SK-N-SH (cell line): ENCODE results near the gene ARHGEF26.

Experiments used
- FOXM1 ChIP-seq: IDR thresholded peaks from 2 replicates; pipeline ENCODE4 v1.4.0; 2012; ENCODE audit warnings: low read depth, mild to moderate bottlenecking
- IRF3 ChIP-seq: fragments of 150-350 bp; IDR thresholded peaks from 2 replicates; pipeline ENCODE4 v1.6.1; 2016; ENCODE audit warnings: mild to moderate bottlenecking, low read depth, low read length
- POLR2AphosphoS5 ChIP-seq: IDR thresholded peaks from 2 replicates; pipeline ENCODE4 v1.6.1; 2012; ENCODE audit warnings: low read depth, low read length
- RFX5 ChIP-seq: IDR thresholded peaks from 2 replicates; pipeline ENCODE4 v1.6.1; 2012; ENCODE audit warnings: mild to moderate bottlenecking, improper control_type of control experiment, low read length
- RXRA ChIP-seq: IDR thresholded peaks from 2 replicates; pipeline ENCODE4 v1.4.0; 2012; ENCODE audit warnings: low read depth, mild to moderate bottlenecking, borderline replicate concordance
- TF ChIP-seq, protein P1 (sequence below): fragments of 200-600 bp; sonication (generic); IDR thresholded peaks from 2 replicates; pipeline ENCODE4 v1.6.1; 2017; ENCODE audit warnings: antibody characterized with exemption, mild to moderate bottlenecking, moderate library complexity

DNA sequence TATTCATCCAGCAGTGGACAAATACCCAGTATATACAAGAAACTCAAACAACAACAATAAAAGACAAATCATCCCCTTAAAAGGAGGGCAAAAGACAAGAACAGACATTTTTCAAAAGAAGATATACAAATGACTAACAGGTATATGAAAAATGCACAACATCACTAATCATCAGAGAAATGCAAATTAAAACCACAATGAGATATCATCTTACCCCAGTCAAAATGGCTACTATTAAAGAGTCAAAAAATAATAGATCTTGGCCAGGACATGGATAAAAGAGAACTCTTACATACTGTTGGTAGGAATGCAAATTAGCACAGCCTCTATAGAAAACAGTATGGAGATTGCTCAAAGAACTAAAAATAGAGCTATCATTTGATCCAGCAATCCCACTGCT, 186.2 kb downstream of the ARHGEF26 start:
- TF ChIP-seq RFX5 (no peak), RXRA (no peak), FOXM1 (no peak), POLR2AphosphoS5 (no peak), IRF3 (no peak)
- TF ChIP-seq, protein P1, sequence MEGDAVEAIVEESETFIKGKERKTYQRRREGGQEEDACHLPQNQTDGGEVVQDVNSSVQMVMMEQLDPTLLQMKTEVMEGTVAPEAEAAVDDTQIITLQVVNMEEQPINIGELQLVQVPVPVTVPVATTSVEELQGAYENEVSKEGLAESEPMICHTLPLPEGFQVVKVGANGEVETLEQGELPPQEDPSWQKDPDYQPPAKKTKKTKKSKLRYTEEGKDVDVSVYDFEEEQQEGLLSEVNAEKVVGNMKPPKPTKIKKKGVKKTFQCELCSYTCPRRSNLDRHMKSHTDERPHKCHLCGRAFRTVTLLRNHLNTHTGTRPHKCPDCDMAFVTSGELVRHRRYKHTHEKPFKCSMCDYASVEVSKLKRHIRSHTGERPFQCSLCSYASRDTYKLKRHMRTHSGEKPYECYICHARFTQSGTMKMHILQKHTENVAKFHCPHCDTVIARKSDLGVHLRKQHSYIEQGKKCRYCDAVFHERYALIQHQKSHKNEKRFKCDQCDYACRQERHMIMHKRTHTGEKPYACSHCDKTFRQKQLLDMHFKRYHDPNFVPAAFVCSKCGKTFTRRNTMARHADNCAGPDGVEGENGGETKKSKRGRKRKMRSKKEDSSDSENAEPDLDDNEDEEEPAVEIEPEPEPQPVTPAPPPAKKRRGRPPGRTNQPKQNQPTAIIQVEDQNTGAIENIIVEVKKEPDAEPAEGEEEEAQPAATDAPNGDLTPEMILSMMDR = no peak
